SK-N-SH (cell line): Measurements from ENCODE around the gene DCLK1. TPM values are rescaled to one million over a fixed set of nuclear protein-coding genes. Genes with fewer than 3 reads are reported as not detected.

Source experiments
- CTCF ChIA-PET: fragments of 300-600, 350-600 bp; formaldehyde crosslinking; extraction: SDS; loops from one replicate; lab custom pipeline; 2021; lab: Yijun Ruan, JAX
- POLR2A ChIA-PET: fragments of 350-600 bp; sonication (Branson Sonifier 250); formaldehyde crosslinking; extraction: SDS; loops from one replicate; lab custom pipeline; 2020; ENCODE audit warnings: antibody characterized with exemption, inconsistent platforms; lab: Yijun Ruan, JAX
- DNase-seq: peaks from one replicate; pipeline ENCODE4 v3.0.0; 2012
- H2AFZ ChIP-seq: fragments of 200-600 bp; sonication (generic); 2 replicates; pipeline ENCODE4 v1.8.1; 2016; ENCODE audit warnings: antibody characterized with exemption, mild to moderate bottlenecking, low read depth
- H3F3A ChIP-seq: fragments of 200-600 bp; sonication (generic); replicated peaks from 2 replicates; pipeline ENCODE3; 2016; ENCODE audit warnings: antibody characterized with exemption, mild to moderate bottlenecking; ENCODE audit not compliant: insufficient read depth
- H3K27ac ChIP-seq, 2 experiments: fragments of 200-500 bp in 1 of 2; fragments of 200-600 bp in 1 of 2; sonication (Bioruptor generic) in 1 of 2; sonication (generic), shearing (Covaris generic) in 1 of 2; 2 replicates each; pipeline versions ENCODE4 v1.5.1 to v1.6.1; 2014 to 2016; ENCODE audit warnings: low read depth in 2 of 2, inconsistent platforms in 1 of 2, low read length in 1 of 2, mild to moderate bottlenecking in 1 of 2, mixed read lengths in 1 of 2
- H3K27me3 ChIP-seq: fragments of 200-600 bp; sonication (generic), shearing (Covaris generic); 2 replicates; pipeline ENCODE4 v1.6.1; 2016; ENCODE audit warnings: mixed run types; ENCODE audit not compliant: insufficient read depth
- H3K36me3 ChIP-seq, 2 experiments: fragments of 200-500 bp in 1 of 2; fragments of 200-600 bp in 1 of 2; sonication (Bioruptor generic) in 1 of 2; sonication (generic) in 1 of 2; replicated peaks in 1 of 2; 2 replicates each; pipeline versions ENCODE3 to v1.5.1; 2014 to 2016; ENCODE audit warnings: low read length in 1 of 2, mild to moderate bottlenecking in 1 of 2; ENCODE audit not compliant: insufficient read depth in 2 of 2, control insufficient read depth in 1 of 2
- H3K4me1 ChIP-seq, 2 experiments: fragments of 200-500 bp in 1 of 2; fragments of 200-600 bp in 1 of 2; sonication (Bioruptor generic) in 1 of 2; sonication (generic), shearing (Covaris generic) in 1 of 2; 2 replicates each; pipeline versions ENCODE4 v1.5.1 to v1.6.1; 2014 to 2016; ENCODE audit warnings: low read depth in 1 of 2, low read length in 1 of 2, mixed run types in 1 of 2; ENCODE audit not compliant: insufficient read depth in 2 of 2, control insufficient read depth in 1 of 2
- H3K4me2 ChIP-seq: fragments of 200-600 bp; sonication (generic), shearing (Covaris generic); 2 replicates; pipeline ENCODE4 v1.6.1; 2017; ENCODE audit warnings: mixed run types
- H3K4me3 ChIP-seq, 2 experiments: fragments of 200-500 bp in 1 of 2; fragments of 200-600 bp in 1 of 2; sonication (Bioruptor generic) in 1 of 2; sonication (generic), shearing (Covaris generic) in 1 of 2; 2 replicates each; pipeline versions ENCODE4 v1.5.1 to v1.8.1; 2014 to 2016; ENCODE audit warnings: low read depth in 2 of 2, inconsistent platforms in 1 of 2, low read length in 1 of 2, mild to moderate bottlenecking in 1 of 2, mixed read lengths in 1 of 2, moderate library complexity in 1 of 2
- H3K79me2 ChIP-seq: fragments of 200-600 bp; sonication (generic); 2 replicates; pipeline ENCODE4 v1.8.1; 2017; ENCODE audit warnings: mild to moderate bottlenecking; ENCODE audit not compliant: insufficient read depth
- H3K9ac ChIP-seq: fragments of 200-600 bp; sonication (generic); 2 replicates; pipeline ENCODE4 v1.6.1; 2017; ENCODE audit warnings: mixed run types
- H3K9me2 ChIP-seq: fragments of 200-600 bp; sonication (generic); 2 replicates; pipeline ENCODE4 v1.6.1; 2017; ENCODE audit warnings: mixed run types
- H3K9me3 ChIP-seq: fragments of 200-600 bp; sonication (generic); 2 replicates; pipeline ENCODE4 v1.6.1; 2017; ENCODE audit warnings: mixed run types, mild to moderate bottlenecking, moderate library complexity
- H4K20me1 ChIP-seq: fragments of 200-600 bp; sonication (generic); 2 replicates; pipeline ENCODE4 v1.6.1; 2017; ENCODE audit warnings: mild to moderate bottlenecking, mixed run types; ENCODE audit not compliant: insufficient read depth
- EP300 ChIP-seq, 2 experiments: IDR thresholded peaks; 2 replicates each; pipeline versions ENCODE4 v1.4.0 to v1.6.1; 2012; ENCODE audit warnings: borderline replicate concordance in 1 of 2, low read depth in 1 of 2, low read length in 1 of 2
- EZH2phosphoT487 ChIP-seq: fragments of 200-600 bp; sonication (generic); IDR thresholded peaks from 2 replicates; pipeline ENCODE4 v1.6.1; 2017; ENCODE audit warnings: low read depth, mixed run types, mild to moderate bottlenecking, antibody characterized with exemption, moderate library complexity, borderline replicate concordance
- FOXJ3 ChIP-seq: sonication (generic); formaldehyde crosslinking; IDR thresholded peaks from 2 replicates; pipeline ENCODE4 v1.5.1; 2020; ENCODE audit warnings: mild to moderate bottlenecking, missing genetic modification reagents
- FOXM1 ChIP-seq: IDR thresholded peaks from 2 replicates; pipeline ENCODE4 v1.4.0; 2012; ENCODE audit warnings: low read depth, mild to moderate bottlenecking
- POLR2AphosphoS5 ChIP-seq: IDR thresholded peaks from 2 replicates; pipeline ENCODE4 v1.6.1; 2012; ENCODE audit warnings: low read depth, low read length
- RAD21 ChIP-seq: IDR thresholded peaks from 2 replicates; pipeline ENCODE4 v1.6.1; 2012; ENCODE audit warnings: mild to moderate bottlenecking, low read length
- SMC3 ChIP-seq: IDR thresholded peaks from 2 replicates; pipeline ENCODE4 v1.6.1; 2012; ENCODE audit warnings: low read depth, low read length, improper control_type of control experiment
- TAF1 ChIP-seq: IDR thresholded peaks from 2 replicates; pipeline ENCODE4 v1.6.1; 2012; ENCODE audit warnings: low read depth, mild to moderate bottlenecking, low read length, moderate library complexity, borderline replicate concordance
- TCF12 ChIP-seq: IDR thresholded peaks from 2 replicates; pipeline ENCODE4 v1.4.0; 2012
- TEAD4 ChIP-seq: IDR thresholded peaks from 2 replicates; pipeline ENCODE4 v1.4.0; 2012; ENCODE audit warnings: mild to moderate bottlenecking, borderline replicate concordance; ENCODE audit not compliant: insufficient read depth
- YY1 ChIP-seq: IDR thresholded peaks from 2 replicates; pipeline ENCODE4 v1.4.0; 2012; ENCODE audit warnings: low read depth, mild to moderate bottlenecking
- WGBS: methylation state at CpG from one replicate; pipeline ENCODE4 v1.1.6; 2017; ENCODE audit warnings: low lambda C conversion rate; 5-methylcytosine and 5-hydroxymethylcytosine counted together
- polyA plus RNA-seq, 3 experiments: library from polyadenylated mRNA; depleted of rRNA; stranded (reverse); fragments of >200 nt; gene quantifications; 2 replicates each; pipeline ENCODE4 v1.2.3, GENCODE V29; 2012
- TF ChIP-seq, protein P1 (sequence below): IDR thresholded peaks from 2 replicates; pipeline ENCODE4 v1.6.1; 2012; ENCODE audit warnings: mild to moderate bottlenecking, low read depth, low read length, moderate library complexity
- TF ChIP-seq, protein P2 (sequence below): IDR thresholded peaks from 2 replicates; pipeline ENCODE4 v1.4.0; 2012; ENCODE audit warnings: low read depth, borderline replicate concordance
- TF ChIP-seq, protein P3 (sequence below): fragments of 150-350 bp; IDR thresholded peaks from 2 replicates; pipeline ENCODE4 v1.6.1; 2016; ENCODE audit warnings: mild to moderate bottlenecking, low read depth, low read length

Gene DCLK1
- polyA plus RNA-seq, 1 of the 3 experiments (the other 2 are of a cell fraction): 1.1 TPM

DNA sequence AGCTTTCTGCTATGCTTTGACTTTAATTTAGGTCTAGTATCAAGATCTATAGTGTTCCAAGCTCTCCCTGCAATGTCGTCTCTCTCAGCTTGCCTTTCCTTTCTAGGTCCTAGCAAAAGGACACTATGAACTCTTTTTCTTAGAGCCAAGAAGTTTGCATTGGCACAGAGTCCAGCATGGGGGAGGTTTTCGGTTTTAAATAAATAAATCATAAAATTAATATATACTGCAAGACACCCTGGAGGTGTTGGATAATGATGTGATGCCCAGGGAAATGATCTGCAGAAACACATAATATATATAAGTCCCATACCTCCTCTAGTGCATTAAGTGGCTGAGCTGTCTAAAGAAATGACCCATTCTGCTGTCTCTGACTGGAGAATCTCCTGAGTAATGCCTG is 338.3 kb downstream of the DCLK1 start:
- H3K9ac ChIP-seq: no peak overlapping the region
- no peak overlapping the region for H3K4me2 ChIP-seq
- H4K20me1 ChIP-seq: no peaks in the 10 kb centered on the region
- H3K4me3 ChIP-seq: no peak overlapping the region
- no peak overlapping the region for H2AFZ ChIP-seq
- ChIA-PET CTCF (interaction anchor here (0.7 to 4.0 kb wide), 7 partner anchors 10 to 1996 kb away, joined by 3 to 19 read pairs (median 4); no protein-coding TSS in a partner anchor), POLR2A (interaction anchor here (2.6 kb wide), 1 partner anchor 316 kb away, joined by 10 read pairs; the partner anchor contains the start of gene MAB21L1)
- TF ChIP-seq TCF12 (no peak), TAF1 (no peak), FOXM1 (no peak), FOXJ3 (CRISPR knock-in tag) (no peak), YY1 (no peak), EZH2phosphoT487 (no peak), EP300 (IDR thresholded peaks at IDR 0.05; ENCODE audit: borderline replicate concordance in 1 of 2, low read depth in 1 of 2, low read length in 1 of 2) (no peak), RAD21 (no peak), POLR2AphosphoS5 (no peak)
- TF ChIP-seq, protein P1, sequence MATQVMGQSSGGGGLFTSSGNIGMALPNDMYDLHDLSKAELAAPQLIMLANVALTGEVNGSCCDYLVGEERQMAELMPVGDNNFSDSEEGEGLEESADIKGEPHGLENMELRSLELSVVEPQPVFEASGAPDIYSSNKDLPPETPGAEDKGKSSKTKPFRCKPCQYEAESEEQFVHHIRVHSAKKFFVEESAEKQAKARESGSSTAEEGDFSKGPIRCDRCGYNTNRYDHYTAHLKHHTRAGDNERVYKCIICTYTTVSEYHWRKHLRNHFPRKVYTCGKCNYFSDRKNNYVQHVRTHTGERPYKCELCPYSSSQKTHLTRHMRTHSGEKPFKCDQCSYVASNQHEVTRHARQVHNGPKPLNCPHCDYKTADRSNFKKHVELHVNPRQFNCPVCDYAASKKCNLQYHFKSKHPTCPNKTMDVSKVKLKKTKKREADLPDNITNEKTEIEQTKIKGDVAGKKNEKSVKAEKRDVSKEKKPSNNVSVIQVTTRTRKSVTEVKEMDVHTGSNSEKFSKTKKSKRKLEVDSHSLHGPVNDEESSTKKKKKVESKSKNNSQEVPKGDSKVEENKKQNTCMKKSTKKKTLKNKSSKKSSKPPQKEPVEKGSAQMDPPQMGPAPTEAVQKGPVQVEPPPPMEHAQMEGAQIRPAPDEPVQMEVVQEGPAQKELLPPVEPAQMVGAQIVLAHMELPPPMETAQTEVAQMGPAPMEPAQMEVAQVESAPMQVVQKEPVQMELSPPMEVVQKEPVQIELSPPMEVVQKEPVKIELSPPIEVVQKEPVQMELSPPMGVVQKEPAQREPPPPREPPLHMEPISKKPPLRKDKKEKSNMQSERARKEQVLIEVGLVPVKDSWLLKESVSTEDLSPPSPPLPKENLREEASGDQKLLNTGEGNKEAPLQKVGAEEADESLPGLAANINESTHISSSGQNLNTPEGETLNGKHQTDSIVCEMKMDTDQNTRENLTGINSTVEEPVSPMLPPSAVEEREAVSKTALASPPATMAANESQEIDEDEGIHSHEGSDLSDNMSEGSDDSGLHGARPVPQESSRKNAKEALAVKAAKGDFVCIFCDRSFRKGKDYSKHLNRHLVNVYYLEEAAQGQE: no peak
- TF ChIP-seq, protein P2, sequence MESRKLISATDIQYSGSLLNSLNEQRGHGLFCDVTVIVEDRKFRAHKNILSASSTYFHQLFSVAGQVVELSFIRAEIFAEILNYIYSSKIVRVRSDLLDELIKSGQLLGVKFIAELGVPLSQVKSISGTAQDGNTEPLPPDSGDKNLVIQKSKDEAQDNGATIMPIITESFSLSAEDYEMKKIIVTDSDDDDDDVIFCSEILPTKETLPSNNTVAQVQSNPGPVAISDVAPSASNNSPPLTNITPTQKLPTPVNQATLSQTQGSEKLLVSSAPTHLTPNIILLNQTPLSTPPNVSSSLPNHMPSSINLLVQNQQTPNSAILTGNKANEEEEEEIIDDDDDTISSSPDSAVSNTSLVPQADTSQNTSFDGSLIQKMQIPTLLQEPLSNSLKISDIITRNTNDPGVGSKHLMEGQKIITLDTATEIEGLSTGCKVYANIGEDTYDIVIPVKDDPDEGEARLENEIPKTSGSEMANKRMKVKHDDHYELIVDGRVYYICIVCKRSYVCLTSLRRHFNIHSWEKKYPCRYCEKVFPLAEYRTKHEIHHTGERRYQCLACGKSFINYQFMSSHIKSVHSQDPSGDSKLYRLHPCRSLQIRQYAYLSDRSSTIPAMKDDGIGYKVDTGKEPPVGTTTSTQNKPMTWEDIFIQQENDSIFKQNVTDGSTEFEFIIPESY: no peak
- no peaks in the 10 kb centered on the region for H3K36me3 ChIP-seq
- H3K9me3 ChIP-seq: no peaks in the 10 kb centered on the region
- no peaks in the 10 kb centered on the region for H3K79me2 ChIP-seq
- no peaks in the 10 kb centered on the region for H3K27me3 ChIP-seq
- 91% methylated on average over 2 of the region's 2 CpGs for whole genome bisulfite sequencing
- no peaks in the 10 kb centered on the region for H3F3A ChIP-seq
- H3K27ac ChIP-seq: no peak overlapping the region
- peaks cover 0 to 29% of the 10 kb centered on the region in 2 experiments; a peak in 3 of 4 replicates for H3K4me1 ChIP-seq
- no peak for DNase-seq
- no peaks in the 10 kb centered on the region for H3K9me2 ChIP-seq

DNA sequence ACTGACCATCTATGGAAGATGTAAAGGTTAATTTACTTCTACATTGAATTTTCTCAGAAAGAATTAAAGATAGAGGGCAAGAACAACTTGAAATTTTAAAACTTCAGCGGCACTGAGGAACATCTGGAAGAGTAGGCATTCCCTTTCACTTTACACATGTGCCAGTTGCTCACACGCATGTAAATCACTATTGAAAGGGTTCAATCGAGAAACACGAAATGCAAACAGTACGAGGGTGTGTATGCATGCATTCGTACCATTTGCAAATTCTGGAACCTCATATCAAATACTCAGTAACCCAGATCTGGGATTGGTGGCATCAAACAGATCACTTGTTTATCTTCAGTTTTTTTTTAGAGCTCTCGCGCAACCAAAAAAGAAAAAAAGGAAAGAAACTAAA is 339.2 kb downstream of the DCLK1 start:
- Histone ChIP-seq H3K27ac (no peak overlapping the region), H3K4me1 (peaks cover 0 to 36% of the 10 kb centered on the region in 2 experiments; a peak in 3 of 4 replicates), H3K9ac (no peak overlapping the region), H3K27me3 (no peaks in the 10 kb centered on the region), H2AFZ (no peak overlapping the region), H3K4me2 (no peak overlapping the region), H3K79me2 (no peaks in the 10 kb centered on the region), H3K36me3 (no peaks in the 10 kb centered on the region), H3K4me3 (no peak overlapping the region), H4K20me1 (no peaks in the 10 kb centered on the region), H3K9me3 (no peaks in the 10 kb centered on the region), H3F3A (no peaks in the 10 kb centered on the region), H3K9me2 (no peaks in the 10 kb centered on the region)
- DNase-seq: no peak
- TF ChIP-seq SMC3: no peak
- TF ChIP-seq, protein P3, sequence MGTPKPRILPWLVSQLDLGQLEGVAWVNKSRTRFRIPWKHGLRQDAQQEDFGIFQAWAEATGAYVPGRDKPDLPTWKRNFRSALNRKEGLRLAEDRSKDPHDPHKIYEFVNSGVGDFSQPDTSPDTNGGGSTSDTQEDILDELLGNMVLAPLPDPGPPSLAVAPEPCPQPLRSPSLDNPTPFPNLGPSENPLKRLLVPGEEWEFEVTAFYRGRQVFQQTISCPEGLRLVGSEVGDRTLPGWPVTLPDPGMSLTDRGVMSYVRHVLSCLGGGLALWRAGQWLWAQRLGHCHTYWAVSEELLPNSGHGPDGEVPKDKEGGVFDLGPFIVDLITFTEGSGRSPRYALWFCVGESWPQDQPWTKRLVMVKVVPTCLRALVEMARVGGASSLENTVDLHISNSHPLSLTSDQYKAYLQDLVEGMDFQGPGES: no peak
- no peak for TF ChIP-seq TEAD4
- 97% methylated on average over 8 of the region's 8 CpGs for WGBS
- ChIA-PET POLR2A (interaction anchor here (2.6 kb wide), 1 partner anchor 315 kb away, joined by 10 read pairs; the partner anchor contains the start of gene MAB21L1), CTCF (interaction anchor here (0.8 to 4.0 kb wide), 4 partner anchors 21 to 234 kb away, joined by 3 to 19 read pairs (median 4); no protein-coding TSS in a partner anchor)
